NCI-H1092 treated with DMSO at 0.1 percent for 48 hours (cell line): Measurements from ENCODE around the gene MAMDC2.

ENCODE experiments used
- DNase-seq: peaks from one replicate; lab custom pipeline; 2025; lab: John Stamatoyannopoulos, UW

Gene MAMDC2

DNA sequence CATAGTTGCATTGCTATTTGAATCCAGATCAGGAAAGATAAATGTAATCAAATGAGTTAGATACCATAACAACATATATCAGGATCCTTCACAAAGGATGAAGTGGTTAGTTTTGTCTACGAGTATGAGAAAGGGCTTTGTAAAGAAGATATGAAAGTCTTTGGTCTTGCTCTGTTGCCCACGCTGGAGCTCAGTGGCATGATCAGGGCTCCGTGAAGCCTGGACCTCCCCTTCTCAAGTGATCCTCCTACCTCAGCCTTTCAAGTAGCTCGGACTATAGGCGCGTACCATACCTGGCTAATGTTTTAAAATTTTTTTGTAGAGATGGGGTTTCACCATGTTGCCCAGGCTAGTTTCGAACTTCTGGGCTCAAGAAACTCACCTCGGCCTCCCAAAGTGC lies 217.0 kb downstream of the MAMDC2 start:
- no peak for DNase-seq

DNA sequence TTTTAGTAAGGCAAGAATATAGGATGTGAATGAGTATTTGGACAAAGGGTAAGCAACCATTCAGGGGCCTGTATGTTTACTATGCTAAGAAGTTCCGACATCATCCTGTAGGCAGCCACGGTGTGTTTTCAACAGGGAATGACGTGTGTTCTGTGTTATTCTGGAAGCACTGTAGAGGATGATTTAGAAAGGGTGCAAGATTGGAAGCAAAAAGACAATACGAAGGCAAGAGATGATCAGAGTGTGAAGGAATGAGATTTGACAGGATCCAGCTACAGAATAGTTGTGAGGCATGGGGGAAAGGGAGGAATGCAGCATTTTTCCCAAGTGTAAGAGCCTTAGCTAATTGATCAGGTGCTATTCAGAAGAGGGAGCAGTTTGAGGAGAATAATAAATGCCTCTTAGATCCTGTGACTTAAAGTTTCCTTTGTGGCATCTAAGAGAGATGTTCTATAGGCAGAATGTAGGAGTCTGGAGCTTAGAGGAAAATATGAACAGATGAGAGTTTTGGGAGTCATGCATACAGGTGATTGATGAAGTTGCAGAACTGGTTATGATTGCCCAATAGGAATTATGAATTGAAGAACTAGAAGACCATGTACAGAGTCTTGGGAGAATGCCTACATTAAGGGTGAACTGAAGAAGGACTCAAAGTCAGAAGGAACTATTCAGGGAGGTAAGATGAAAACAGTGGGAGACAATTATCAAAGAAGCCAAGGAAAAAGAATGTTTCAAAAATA lies 217.7 kb downstream of the MAMDC2 start:
- DNase-seq = no peak

- no peak for DNase-seq
Observed at GRCh38 chr9:70262366-70262765, 218.7 kb downstream of the MAMDC2 start.

DNA sequence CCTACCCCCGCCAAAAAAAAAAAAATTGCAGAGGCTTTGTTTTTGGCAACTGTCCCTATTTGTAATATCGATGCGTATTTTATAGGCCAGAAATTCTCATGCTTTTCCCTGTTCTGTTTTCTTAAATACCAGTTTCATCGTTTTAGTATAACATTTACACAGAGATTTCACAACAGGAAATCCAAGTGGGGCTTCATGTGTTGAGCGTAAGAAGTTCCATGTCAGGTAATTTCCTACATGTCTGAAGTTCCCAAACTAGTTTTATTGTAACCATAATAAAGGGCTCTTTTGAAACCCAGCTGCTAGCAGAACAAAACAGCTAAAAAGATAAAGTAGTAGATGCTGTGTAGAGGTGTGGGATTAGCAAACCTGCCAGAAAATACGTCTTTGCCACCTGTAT lies 219.3 kb downstream of the MAMDC2 start:
- no peak for DNase-seq

GRCh38 chr9:70263421-70263820 lies 219.8 kb downstream of the MAMDC2 start:
- no peak for DNase-seq
